ENCODE data around the gene MS4A18. TPM values are rescaled to one million over a fixed set of nuclear protein-coding genes. Genes with fewer than 3 reads are reported as not detected.

MS4A18 gene
- total RNA-seq, 2 experiments from 2014 or later: not detected

DNA sequence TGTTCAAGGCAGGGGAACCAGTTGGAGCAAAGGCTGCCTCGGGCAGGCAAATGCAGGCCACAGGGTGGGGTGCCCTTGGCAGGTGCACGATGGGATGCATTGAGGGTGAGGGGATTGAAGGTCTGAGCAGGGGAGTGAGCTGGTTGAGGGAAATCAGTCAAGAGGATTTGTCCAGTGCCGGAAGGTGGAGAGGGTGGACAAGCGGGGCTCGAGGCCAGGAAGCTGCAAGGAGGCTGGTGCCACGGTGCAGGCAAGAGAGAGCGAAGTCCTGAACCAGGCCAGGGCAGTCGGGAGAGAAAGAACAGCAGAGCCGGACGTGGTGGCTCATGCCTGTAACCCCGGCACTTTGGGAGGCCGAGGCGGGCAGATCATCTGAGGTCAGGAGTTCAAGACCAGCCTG, 50.2 kb downstream of the MS4A18 start:
- no peak overlapping the region for H3K4me3 Mint-ChIP-seq
- H3K27me3 ChIP-seq (ENCODE audit: control insufficient read depth in 1 of 2, insufficient read depth in 2 of 2, low read length in 2 of 2): no peaks in the 10 kb centered on the region
- no peaks in the 10 kb centered on the region for H3K9me3 ChIP-seq (ENCODE audit: control insufficient read depth in 1 of 2, insufficient read depth in 1 of 2, low read length in 2 of 2)
- intact Hi-C loops (cut with DNase I, micrococcal nuclease): loop anchor here (1.0 to 5.0 kb wide), 4 partner anchors 112 to 413 kb away; no protein-coding TSS in a partner anchor
- ChIA-PET CTCF (interaction anchor here (1.0 to 1.4 kb wide), 8 partner anchors 8 to 742 kb away, joined by 3 to 7 read pairs (median 5); partner anchors contain the start of gene MS4A10), POLR2A (interaction anchor here (0.6 kb wide), 1 partner anchor 137 kb away, joined by 3 read pairs; no protein-coding TSS in a partner anchor)
- no peak overlapping the region for H3K27ac Mint-ChIP-seq
- H3K36me3 Mint-ChIP-seq (ENCODE audit: low read depth): no peaks in the 10 kb centered on the region
- ATAC-seq (ENCODE audit: poor library complexity): no peak
- H3K4me3 ChIP-seq (ENCODE audit: low read length): no peak overlapping the region
- no peaks in the 10 kb centered on the region for H3K27me3 Mint-ChIP-seq
- H3K4me1 ChIP-seq (ENCODE audit: insufficient read depth, low read length): peaks cover 7% of the 10 kb centered on the region
- no peak overlapping the region for H3K27ac ChIP-seq (ENCODE audit: low read depth in 1 of 2, low read length in 2 of 2)
- no peaks in the 10 kb centered on the region for H3K9me3 Mint-ChIP-seq
- TF ChIP-seq, protein P1, sequence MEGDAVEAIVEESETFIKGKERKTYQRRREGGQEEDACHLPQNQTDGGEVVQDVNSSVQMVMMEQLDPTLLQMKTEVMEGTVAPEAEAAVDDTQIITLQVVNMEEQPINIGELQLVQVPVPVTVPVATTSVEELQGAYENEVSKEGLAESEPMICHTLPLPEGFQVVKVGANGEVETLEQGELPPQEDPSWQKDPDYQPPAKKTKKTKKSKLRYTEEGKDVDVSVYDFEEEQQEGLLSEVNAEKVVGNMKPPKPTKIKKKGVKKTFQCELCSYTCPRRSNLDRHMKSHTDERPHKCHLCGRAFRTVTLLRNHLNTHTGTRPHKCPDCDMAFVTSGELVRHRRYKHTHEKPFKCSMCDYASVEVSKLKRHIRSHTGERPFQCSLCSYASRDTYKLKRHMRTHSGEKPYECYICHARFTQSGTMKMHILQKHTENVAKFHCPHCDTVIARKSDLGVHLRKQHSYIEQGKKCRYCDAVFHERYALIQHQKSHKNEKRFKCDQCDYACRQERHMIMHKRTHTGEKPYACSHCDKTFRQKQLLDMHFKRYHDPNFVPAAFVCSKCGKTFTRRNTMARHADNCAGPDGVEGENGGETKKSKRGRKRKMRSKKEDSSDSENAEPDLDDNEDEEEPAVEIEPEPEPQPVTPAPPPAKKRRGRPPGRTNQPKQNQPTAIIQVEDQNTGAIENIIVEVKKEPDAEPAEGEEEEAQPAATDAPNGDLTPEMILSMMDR (IDR thresholded peaks at IDR 0.05): no peak
- H3K36me3 ChIP-seq (ENCODE audit: insufficient read depth, low read length): no peaks in the 10 kb centered on the region
- no peak for DNase-seq
- H3K4me1 Mint-ChIP-seq (ENCODE audit: low read depth): peaks cover 6% of the 10 kb centered on the region

DNA sequence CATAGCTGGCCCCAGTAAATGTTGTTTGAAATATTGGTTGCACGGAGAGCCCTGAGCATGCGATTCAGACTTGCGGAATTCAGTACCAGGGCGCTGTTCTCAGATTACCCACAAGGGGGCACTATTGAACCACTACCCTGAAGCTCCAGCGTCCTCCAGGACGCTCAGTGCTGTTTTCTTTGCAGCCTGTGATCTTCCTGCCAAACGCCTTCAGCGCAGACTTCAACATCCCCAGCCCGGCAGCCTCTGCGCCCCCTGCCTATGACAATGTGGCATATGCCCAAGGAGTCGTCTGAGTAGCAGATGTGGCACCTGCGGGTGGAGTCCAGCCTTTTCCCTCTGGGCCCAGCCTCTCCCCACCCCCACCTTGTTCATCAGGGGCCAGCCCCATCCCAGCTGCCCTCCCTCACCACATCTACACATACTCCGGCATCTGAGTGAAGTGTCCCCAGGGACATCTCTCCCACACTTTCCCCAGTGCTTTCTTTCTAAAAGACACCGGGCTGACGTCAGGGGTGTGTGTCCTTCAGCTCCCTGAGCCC, 51.0 kb downstream of the MS4A18 start:
- H3K9me3 ChIP-seq (ENCODE audit: control insufficient read depth in 1 of 2, insufficient read depth in 1 of 2, low read length in 2 of 2): no peaks in the 10 kb centered on the region
- Mint-ChIP-seq H3K4me1 (ENCODE audit: low read depth) (peaks cover 6% of the 10 kb centered on the region), H3K9me3 (no peaks in the 10 kb centered on the region), H3K36me3 (ENCODE audit: low read depth) (no peaks in the 10 kb centered on the region), H3K27me3 (no peaks in the 10 kb centered on the region), H3K27ac (no peak overlapping the region), H3K4me3 (no peak overlapping the region)
- TF ChIP-seq, protein P1 (IDR thresholded peaks at IDR 0.05): peak; percentile 79
- H3K27me3 ChIP-seq (ENCODE audit: control insufficient read depth in 1 of 2, insufficient read depth in 2 of 2, low read length in 2 of 2): no peaks in the 10 kb centered on the region
- no peak overlapping the region for H3K27ac ChIP-seq (ENCODE audit: low read depth in 1 of 2, low read length in 2 of 2)
- peaks cover 7% of the 10 kb centered on the region for H3K4me1 ChIP-seq (ENCODE audit: insufficient read depth, low read length)
- H3K4me3 ChIP-seq (ENCODE audit: low read length): no peak overlapping the region
- H3K36me3 ChIP-seq (ENCODE audit: insufficient read depth, low read length): no peaks in the 10 kb centered on the region
- ChIA-PET CTCF (interaction anchor here (0.7 to 1.4 kb wide), 10 partner anchors 9 to 741 kb away, joined by 3 to 7 read pairs (median 4); partner anchors contain the start of gene MS4A10), POLR2A (interaction anchor here (0.6 kb wide), 1 partner anchor 137 kb away, joined by 3 read pairs; no protein-coding TSS in a partner anchor)
- ATAC-seq (ENCODE audit: poor library complexity) (peak; percentile 99), DNase-seq (peak; percentile 70 to 92 (median 81))
- intact Hi-C loops (cut with DNase I, micrococcal nuclease): loop anchor here (1.0 to 5.0 kb wide), 4 partner anchors 111 to 412 kb away; no protein-coding TSS in a partner anchor

DNA sequence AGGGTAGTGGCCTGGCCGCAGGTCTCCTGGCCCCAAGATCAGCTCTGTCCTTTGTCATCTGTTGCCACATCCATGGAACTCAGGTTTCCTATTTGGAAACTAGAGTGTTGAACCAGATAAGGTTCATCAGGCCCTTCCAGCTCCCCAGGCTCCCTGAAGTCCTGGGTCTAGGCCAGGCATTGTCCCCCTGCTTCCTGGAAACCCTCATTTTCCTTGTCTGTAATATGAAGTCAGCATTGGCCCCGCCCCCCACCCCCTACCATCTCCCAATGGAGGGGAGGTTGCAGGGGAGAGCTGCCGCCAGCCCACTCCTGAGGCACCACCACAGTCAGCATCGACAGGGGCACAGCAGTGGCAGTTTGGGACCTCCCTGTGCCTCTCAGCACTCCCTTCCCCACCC, 51.6 kb downstream of the MS4A18 start:
- Histone ChIP-seq H3K9me3 (ENCODE audit: control insufficient read depth in 1 of 2, insufficient read depth in 1 of 2, low read length in 2 of 2) (no peaks in the 10 kb centered on the region), H3K4me3 (ENCODE audit: low read length) (no peak overlapping the region), H3K4me1 (ENCODE audit: insufficient read depth, low read length) (peaks cover 7% of the 10 kb centered on the region), H3K36me3 (ENCODE audit: insufficient read depth, low read length) (no peaks in the 10 kb centered on the region), H3K27ac (ENCODE audit: low read depth in 1 of 2, low read length in 2 of 2) (no peak overlapping the region), H3K27me3 (ENCODE audit: control insufficient read depth in 1 of 2, insufficient read depth in 2 of 2, low read length in 2 of 2) (no peaks in the 10 kb centered on the region)
- Mint-ChIP-seq H3K27me3 (no peaks in the 10 kb centered on the region), H3K4me3 (no peak overlapping the region), H3K36me3 (ENCODE audit: low read depth) (no peaks in the 10 kb centered on the region), H3K27ac (no peak overlapping the region), H3K4me1 (ENCODE audit: low read depth) (peaks cover 6% of the 10 kb centered on the region), H3K9me3 (no peaks in the 10 kb centered on the region)
- ATAC-seq (ENCODE audit: poor library complexity): no peak
- ChIA-PET POLR2A (no interaction called here), CTCF (interaction anchor here (1.4 kb wide), 1 partner anchor 55 kb away, joined by 6 read pairs; no protein-coding TSS in a partner anchor)
- no peak for DNase-seq
- TF ChIP-seq, protein P1 (IDR thresholded peaks at IDR 0.05): no peak
- intact Hi-C loops (cut with DNase I, micrococcal nuclease): loop anchor here in 1 of 2 experiments (5.0 kb wide), 2 partner anchors 116 to 411 kb away; no protein-coding TSS in a partner anchor
